NCI-H748 (cell line): ENCODE results near the gene LCN6.

Source experiments
- DNase-seq: peaks from one replicate; lab custom pipeline; 2025; ENCODE audit not compliant: unreplicated experiment; lab: John Stamatoyannopoulos, UW

The LCN6 gene

DNA sequence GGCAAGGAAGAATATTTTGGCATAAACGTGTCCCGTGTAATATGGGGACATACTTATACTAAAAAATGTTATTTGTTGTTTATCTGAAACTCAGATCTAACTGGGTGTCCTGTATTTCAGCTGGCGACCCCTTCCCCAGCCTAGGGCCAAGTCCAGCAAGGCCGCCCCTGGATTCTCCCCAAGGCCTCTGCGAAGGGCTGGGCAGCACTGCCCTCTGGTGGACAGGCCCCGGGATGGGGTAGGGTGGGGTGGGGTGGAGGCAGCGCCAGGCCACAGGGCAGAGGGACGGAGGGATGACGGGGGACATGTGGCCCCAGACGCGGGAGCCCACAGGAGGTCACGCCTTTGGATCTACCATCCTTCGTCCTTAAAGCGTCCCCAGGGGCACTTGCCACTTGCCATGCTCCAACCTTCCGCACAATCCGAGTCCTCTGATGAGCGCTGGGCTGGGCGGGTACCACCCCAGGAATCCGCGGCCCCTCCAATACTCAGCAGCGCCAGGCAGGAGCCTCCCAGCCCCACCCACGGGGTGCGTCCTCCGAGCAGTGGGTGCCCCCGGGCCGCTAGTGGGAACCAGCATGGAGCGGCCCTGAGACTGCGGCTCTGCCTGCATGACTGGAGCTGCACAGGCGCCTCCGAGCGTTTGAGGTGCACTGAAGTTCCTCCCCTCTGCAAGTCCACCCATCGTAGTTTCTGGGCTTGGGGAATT, 54.0 kb downstream of the LCN6 start:
- DNase-seq = peak; percentile 56
